Calu3 (cell line): ENCODE measurements around the gene PDIA3. TPM values are rescaled to one million over a fixed set of nuclear protein-coding genes. Genes with fewer than 3 reads are reported as not detected.

Experiments
- BruUV-seq: library from RNA; stranded (reverse); fragments of 400-500 nt; replicated peaks from 2 replicates; lab custom pipeline; 2021; lab: Mats Ljungman, UMichigan
- CTCF ChIA-PET: fragments of 300-600 bp; sonication (Branson Sonifier 250); formaldehyde crosslinking; loops from one replicate; lab custom pipeline; 2022; ENCODE audit warnings: antibody characterized with exemption; lab: Charles Lee
- DNase-seq: peaks from one replicate; pipeline ENCODE4 v3.0.0; 2022
- H3K27ac Mint-ChIP-seq: one replicate; pipeline ENCODE4 v1.8.0; 2022; ENCODE audit warnings: mixed read lengths; ENCODE audit not compliant: unreplicated experiment
- H3K27me3 Mint-ChIP-seq: one replicate; pipeline ENCODE4 v1.8.0; 2022; ENCODE audit warnings: mixed read lengths; ENCODE audit not compliant: unreplicated experiment
- H3K36me3 Mint-ChIP-seq: one replicate; pipeline ENCODE4 v1.8.0; 2022; ENCODE audit warnings: mild to moderate bottlenecking, moderate library complexity, mixed read lengths; ENCODE audit not compliant: insufficient read depth, unreplicated experiment
- H3K4me1 Mint-ChIP-seq: one replicate; pipeline ENCODE4 v1.8.0; 2022; ENCODE audit warnings: mild to moderate bottlenecking, low read depth, mixed read lengths; ENCODE audit not compliant: unreplicated experiment
- H3K4me3 Mint-ChIP-seq: one replicate; pipeline ENCODE4 v1.8.0; 2022; ENCODE audit warnings: mild to moderate bottlenecking, low read depth, moderate library complexity, mixed read lengths; ENCODE audit not compliant: unreplicated experiment
- H3K9me3 Mint-ChIP-seq: one replicate; pipeline ENCODE4 v1.8.0; 2022; ENCODE audit warnings: low read depth, mixed read lengths; ENCODE audit not compliant: unreplicated experiment
- CTCF ChIP-seq: fragments of 200-600 bp; IDR thresholded peaks from one replicate; pipeline ENCODE4 v1.8.0; 2022; ENCODE audit warnings: antibody characterized with exemption; ENCODE audit not compliant: unreplicated experiment
- intact Hi-C: fragments of 100-400 bp; cut with micrococcal nuclease; formaldehyde crosslinking; loops from one replicate; pipeline ENCODE4 v1.10.0; 2022; ENCODE audit not compliant: unreplicated experiment
- total RNA-seq: library from RNA; stranded (reverse); gene quantifications from 2 replicates; pipeline ENCODE4 v1.2.3, GENCODE V29; 2022

Gene PDIA3
- total RNA-seq, 1 experiment from 2014 or later: 431 TPM

DNA sequence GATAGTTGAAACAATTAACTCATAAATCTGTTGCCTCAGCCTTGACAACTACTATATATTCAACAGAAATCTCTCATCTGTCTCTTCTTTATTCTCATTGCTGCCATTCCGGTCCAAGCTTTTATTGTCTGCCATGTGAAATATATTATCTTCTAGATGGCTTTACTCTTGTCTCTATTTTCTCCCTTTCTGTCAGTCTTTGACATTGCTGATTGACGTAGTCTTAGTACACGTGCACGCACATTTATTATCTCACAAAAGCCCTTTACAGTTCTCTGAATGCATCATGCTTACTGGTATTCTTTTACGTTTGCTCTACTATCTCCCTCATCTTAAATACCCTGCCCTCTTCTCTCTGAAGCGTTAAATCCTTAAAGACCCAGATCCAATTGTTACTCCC lies 5.6 kb downstream of the PDIA3 start:
- no peak overlapping the region for H3K4me3 Mint-ChIP-seq
- no peak overlapping the region for H3K27ac Mint-ChIP-seq
- no TSS peak for BruUV-seq
- no peaks in the 10 kb centered on the region for H3K9me3 Mint-ChIP-seq
- H3K27me3 Mint-ChIP-seq: no peaks in the 10 kb centered on the region
- intact Hi-C loops: no loop called here
- CTCF ChIA-PET: no interaction called here
- no peak for DNase-seq
- H3K4me1 Mint-ChIP-seq: peaks cover 18% of the 10 kb centered on the region
- H3K36me3 Mint-ChIP-seq: peaks cover 40% of the 10 kb centered on the region
- no peak for TF ChIP-seq CTCF

DNA sequence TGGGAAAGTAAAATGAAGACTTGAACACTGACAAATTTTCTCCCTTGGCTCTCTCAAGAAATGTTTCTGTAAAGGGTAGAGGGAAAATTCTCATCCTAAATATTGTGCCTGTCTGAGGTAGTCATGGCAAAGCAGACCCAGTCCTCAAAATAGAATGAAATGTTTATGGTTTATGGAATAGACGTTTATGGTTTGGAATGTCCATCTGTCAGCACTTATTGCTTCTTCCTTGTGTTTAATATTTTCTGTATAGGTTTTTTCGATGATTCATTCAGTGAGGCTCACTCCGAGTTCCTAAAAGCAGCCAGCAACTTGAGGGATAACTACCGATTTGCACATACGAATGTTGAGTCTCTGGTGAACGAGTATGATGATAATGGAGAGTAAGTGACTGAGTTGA lies 16.6 kb downstream of the PDIA3 start:
- no peak for TF ChIP-seq CTCF
- Mint-ChIP-seq H3K36me3 (peaks cover 33% of the 10 kb centered on the region), H3K27me3 (no peaks in the 10 kb centered on the region), H3K4me3 (no peak overlapping the region), H3K4me1 (no peaks in the 10 kb centered on the region), H3K27ac (no peak overlapping the region), H3K9me3 (no peaks in the 10 kb centered on the region)
- CTCF ChIA-PET: no interaction called here
- intact Hi-C loops: no loop called here
- BruUV-seq: no TSS peak
- DNase-seq: no peak

DNA sequence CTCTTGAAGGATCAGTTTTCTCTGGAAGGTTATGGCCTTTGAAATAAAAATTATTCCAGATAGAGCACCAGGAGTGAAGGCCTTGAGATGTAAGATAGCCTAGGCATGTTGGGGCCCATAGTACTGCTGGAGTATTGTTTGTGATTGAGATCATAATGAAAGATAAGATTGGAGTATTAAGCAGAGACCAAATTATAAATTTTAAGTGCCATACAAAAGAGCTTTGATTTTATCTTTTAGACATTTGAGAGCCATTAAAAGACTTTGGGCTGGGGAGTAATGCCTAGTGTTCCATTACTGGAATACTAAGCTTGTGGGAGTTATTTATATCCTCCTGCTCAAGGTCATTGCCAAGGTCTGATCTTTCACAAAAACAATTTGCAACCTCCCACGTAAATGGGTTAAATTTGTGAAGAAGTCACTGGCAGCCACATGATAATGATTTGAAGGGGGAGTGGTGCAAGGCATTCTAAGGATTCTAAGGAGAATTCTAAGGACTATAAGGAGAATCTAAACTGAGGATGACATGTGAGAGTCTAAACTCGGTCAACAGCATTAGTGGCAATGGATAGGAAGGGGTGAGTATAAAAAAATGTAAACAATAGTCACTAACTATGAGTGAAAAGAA lies 17.7 kb downstream of the PDIA3 start:
- Mint-ChIP-seq H3K36me3 (peaks cover 43% of the 10 kb centered on the region), H3K9me3 (no peaks in the 10 kb centered on the region), H3K27ac (no peak overlapping the region), H3K4me3 (no peak overlapping the region), H3K4me1 (no peaks in the 10 kb centered on the region), H3K27me3 (no peaks in the 10 kb centered on the region)
- no peak for TF ChIP-seq CTCF
- no peak for DNase-seq
- intact Hi-C loops: no loop called here
- no TSS peak for BruUV-seq
- CTCF ChIA-PET: no interaction called here

DNA sequence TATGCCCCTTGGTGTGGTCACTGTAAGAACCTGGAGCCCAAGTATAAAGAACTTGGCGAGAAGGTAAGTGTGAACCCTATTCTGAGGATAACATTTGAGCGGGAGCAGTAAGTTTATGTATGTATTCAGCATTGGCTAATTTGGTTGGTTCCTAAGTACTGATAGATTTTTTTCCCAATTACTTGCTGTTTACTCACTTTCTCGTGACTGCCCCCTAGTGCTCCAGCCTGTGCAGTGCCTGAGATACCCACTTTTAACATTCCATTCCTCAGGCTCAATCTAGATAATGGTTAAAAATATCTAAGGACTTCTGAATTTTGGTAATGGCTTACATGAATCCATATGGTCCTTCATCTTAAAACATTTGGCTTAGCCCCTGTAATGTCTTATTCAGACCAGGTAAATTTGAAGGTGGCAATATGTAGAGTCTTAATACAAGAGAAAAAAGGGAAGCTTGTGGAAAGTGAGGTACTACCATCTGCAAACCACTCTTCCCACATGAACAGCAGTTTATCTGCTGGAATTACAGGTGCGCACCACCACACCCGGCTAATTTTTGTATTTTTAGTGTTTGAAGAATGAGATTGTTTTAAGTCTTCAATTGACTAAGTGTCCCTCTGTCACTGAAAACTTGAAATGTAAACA lies 23.5 kb downstream of the PDIA3 start:
- CTCF ChIA-PET: interaction anchor here (0.5 kb wide), 1 partner anchor 30 kb away, joined by 5 read pairs; no protein-coding TSS in a partner anchor
- Mint-ChIP-seq H3K4me1 (no peaks in the 10 kb centered on the region), H3K36me3 (peaks cover 50% of the 10 kb centered on the region), H3K27me3 (no peaks in the 10 kb centered on the region), H3K27ac (no peak overlapping the region), H3K4me3 (no peak overlapping the region), H3K9me3 (no peaks in the 10 kb centered on the region)
- intact Hi-C loops: loop anchor here (2.0 kb wide), 1 partner anchor 21 kb away; no protein-coding TSS in a partner anchor
- BruUV-seq: no TSS peak
- DNase-seq: peak; percentile 52
- no peak for TF ChIP-seq CTCF
